ENCODE data around the gene MICU2. TPM values are rescaled to one million over a fixed set of nuclear protein-coding genes. Genes with fewer than 3 reads are reported as not detected.

The MICU2 gene
- total and polyA plus RNA-seq, 8 donors: 20.9 to 110 (median 45.5) TPM

GRCh38 chr13:21542563-21542962, 61.4 kb downstream of the MICU2 start:
- H3K36me3 ChIP-seq: peaks cover 0 to 23% (median 19%) of the 10 kb centered on the region in 4 donors
- H3K9me3 ChIP-seq: no peaks in the 10 kb centered on the region
- intact Hi-C loops (cut with DNase I; ENCODE audit: low total_unique reads): no loop called here
- no peaks in the 10 kb centered on the region for H3K27me3 ChIP-seq
- DNase-seq: no peak
- 93 to 97% (median 95%) methylated on average over 1 of the region's 1 CpG for WGBS, 5 donors
- TF ChIP-seq POLR2A (IDR thresholded peaks at IDR 0.05) (no peak), POLR2AphosphoS5 (IDR thresholded peaks at IDR 0.05) (no peak), CTCF (IDR thresholded peaks at IDR 0.05) (no peak), EP300 (IDR thresholded peaks at IDR 0.05) (no peak)
- peaks cover 0 to 15% (median 7%) of the 10 kb centered on the region in 4 donors for H3K4me1 ChIP-seq
- H3K4me3 ChIP-seq: no peak overlapping the region
- no peak overlapping the region for H3K27ac ChIP-seq

DNA sequence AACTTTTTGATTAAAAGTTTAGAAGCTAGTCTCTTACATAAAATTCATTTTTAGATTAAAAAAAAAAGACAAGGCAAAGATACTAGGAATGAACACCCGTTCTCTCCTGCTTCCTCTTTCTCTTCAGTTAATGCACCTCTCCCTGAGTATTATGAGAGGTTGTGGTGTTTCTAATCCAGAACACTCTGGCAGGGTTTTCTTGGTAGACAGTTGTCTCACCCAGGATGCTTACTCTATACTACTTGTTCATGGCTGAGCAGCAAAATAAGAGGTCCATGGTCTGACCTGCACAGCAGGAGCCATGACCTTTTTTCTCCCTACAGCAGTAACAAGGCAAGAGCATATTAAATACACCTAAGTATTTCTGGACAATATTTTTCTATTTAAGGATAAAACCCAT, 62.0 kb downstream of the MICU2 start:
- intact Hi-C loops (cut with DNase I; ENCODE audit: low total_unique reads): no loop called here
- H3K27me3 ChIP-seq: no peaks in the 10 kb centered on the region
- no peak overlapping the region for H3K4me3 ChIP-seq
- H3K36me3 ChIP-seq: peaks cover 0 to 24% (median 20%) of the 10 kb centered on the region in 4 donors
- H3K27ac ChIP-seq: no peak overlapping the region
- no peak for DNase-seq
- no peaks in the 10 kb centered on the region for H3K9me3 ChIP-seq
- H3K4me1 ChIP-seq: peaks cover 0 to 15% (median 7%) of the 10 kb centered on the region in 4 donors
- 70 to 94% (median 85%) methylated on average over 1 of the region's 1 CpG for WGBS, 5 donors
- TF ChIP-seq POLR2AphosphoS5 (IDR thresholded peaks at IDR 0.05) (no peak), POLR2A (IDR thresholded peaks at IDR 0.05) (no peak), EP300 (IDR thresholded peaks at IDR 0.05) (no peak), CTCF (IDR thresholded peaks at IDR 0.05) (no peak)

DNA sequence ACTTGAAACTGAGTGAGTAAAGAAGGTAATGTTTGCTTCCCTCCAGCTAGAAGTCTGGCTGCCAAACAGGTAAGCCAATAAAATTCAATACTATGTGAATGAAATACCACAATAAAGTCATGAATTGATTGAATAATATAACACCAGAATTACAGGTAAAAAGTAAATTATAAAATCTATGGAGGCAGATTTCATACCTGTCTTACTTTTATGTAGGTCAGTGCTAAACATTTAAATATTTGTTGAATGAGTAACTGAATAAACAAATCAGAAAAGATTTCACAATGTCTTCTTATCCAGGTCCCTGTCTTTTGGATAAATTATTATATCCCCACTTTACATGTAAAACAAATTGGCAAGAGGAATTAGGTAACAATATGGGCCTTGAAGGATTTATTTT, 62.7 kb downstream of the MICU2 start:
- TF ChIP-seq EP300 (IDR thresholded peaks at IDR 0.05) (no peak), POLR2AphosphoS5 (IDR thresholded peaks at IDR 0.05) (no peak), POLR2A (IDR thresholded peaks at IDR 0.05) (no peak), CTCF (IDR thresholded peaks at IDR 0.05) (no peak)
- Histone ChIP-seq H3K27ac (no peak overlapping the region), H3K9me3 (no peaks in the 10 kb centered on the region), H3K4me3 (no peak overlapping the region), H3K36me3 (peaks cover 0 to 26% (median 22%) of the 10 kb centered on the region in 4 donors), H3K4me1 (peaks cover 0 to 15% (median 7%) of the 10 kb centered on the region in 4 donors), H3K27me3 (no peaks in the 10 kb centered on the region)
- DNase-seq: no peak
- intact Hi-C loops (cut with DNase I; ENCODE audit: low total_unique reads): no loop called here

GRCh38 chr13:21539687-21540086, 64.3 kb downstream of the MICU2 start:
- Histone ChIP-seq H3K9me3 (no peaks in the 10 kb centered on the region), H3K36me3 (peaks cover 0 to 20% (median 15%) of the 10 kb centered on the region in 4 donors), H3K4me3 (no peak overlapping the region), H3K4me1 (peaks cover 0 to 15% (median 7%) of the 10 kb centered on the region in 4 donors), H3K27me3 (no peaks in the 10 kb centered on the region), H3K27ac (no peak overlapping the region)
- intact Hi-C loops (cut with DNase I; ENCODE audit: low total_unique reads): no loop called here
- no peak for DNase-seq
- TF ChIP-seq POLR2AphosphoS5 (IDR thresholded peaks at IDR 0.05) (no peak), CTCF (IDR thresholded peaks at IDR 0.05) (no peak), POLR2A (IDR thresholded peaks at IDR 0.05) (no peak), EP300 (IDR thresholded peaks at IDR 0.05) (no peak)
